ENCODE results near the gene KLF15.

GRCh38 chr3:126360714-126361060 lies 3.5 kb upstream of the KLF15 start:
- TF ChIP-seq TAF1 (IDR thresholded peaks at IDR 0.05; ENCODE audit: low read depth, low read length) (no peak), POLR2A (IDR thresholded peaks at IDR 0.05; ENCODE audit: low read depth, low read length) (no peak), POLR2AphosphoS5 (IDR thresholded peaks at IDR 0.05; ENCODE audit: low read depth, low read length) (no peak), POU2F2 (IDR thresholded peaks at IDR 0.05; ENCODE audit: low read depth, low read length) (no peak)
